Mesendoderm (in vitro differentiated cells): ENCODE data around the gene TMCC1.

Experiments used
- DNase-seq: peaks from one replicate; pipeline ENCODE4 v3.0.0; 2013
- H2AK5ac ChIP-seq: 2 replicates; pipeline ENCODE4 v1.6.1; 2013; ENCODE audit warnings: low read length, inconsistent platforms
- H2BK120ac ChIP-seq: 2 replicates; pipeline ENCODE4 v1.6.1; 2013; ENCODE audit warnings: low read depth, mild to moderate bottlenecking, low read length, moderate library complexity, mixed read lengths
- H2BK15ac ChIP-seq: replicated peaks from 2 replicates; pipeline ENCODE4 v1.6.1; 2013; ENCODE audit warnings: low read depth, mild to moderate bottlenecking, moderate library complexity
- H2BK5ac ChIP-seq: 2 replicates; pipeline ENCODE4 v1.6.1; 2013; ENCODE audit warnings: low read length, inconsistent platforms
- H3K18ac ChIP-seq: 2 replicates; pipeline ENCODE4 v1.6.1; 2013; ENCODE audit warnings: mild to moderate bottlenecking, low read length, mixed read lengths
- H3K23ac ChIP-seq: one replicate; pipeline ENCODE4 v1.6.1; 2013; ENCODE audit warnings: low read length
- H3K27ac ChIP-seq: 2 replicates; pipeline ENCODE4 v1.5.1; 2013; ENCODE audit warnings: low read depth, mild to moderate bottlenecking, inconsistent platforms, low read length, moderate library complexity
- H3K27me3 ChIP-seq: 2 replicates; pipeline ENCODE4 v1.6.1; 2013; ENCODE audit warnings: low read length, control low read depth, mild to moderate bottlenecking, inconsistent platforms; ENCODE audit not compliant: insufficient read depth, poor library complexity
- H3K36me3 ChIP-seq: 2 replicates; pipeline ENCODE4 v1.6.1; 2013; ENCODE audit warnings: low read length, inconsistent platforms; ENCODE audit not compliant: control insufficient read depth, insufficient read depth
- H3K4ac ChIP-seq: one replicate; pipeline ENCODE4 v1.6.1; 2013; ENCODE audit warnings: low read depth, mild to moderate bottlenecking, low read length, moderate library complexity
- H3K4me1 ChIP-seq: 2 replicates; pipeline ENCODE4 v1.6.1; 2013; ENCODE audit warnings: low read depth, low read length, inconsistent platforms; ENCODE audit not compliant: control insufficient read depth
- H3K4me2 ChIP-seq: 2 replicates; pipeline ENCODE4 v1.6.1; 2013; ENCODE audit warnings: low read length
- H3K4me3 ChIP-seq: 2 replicates; pipeline ENCODE4 v1.5.1; 2013; ENCODE audit warnings: mild to moderate bottlenecking, low read length
- H3K56ac ChIP-seq: one replicate; pipeline ENCODE4 v1.6.1; 2013; ENCODE audit warnings: low read length
- H3K79me1 ChIP-seq: 2 replicates; pipeline ENCODE4 v1.6.1; 2013; ENCODE audit warnings: low read length, inconsistent platforms
- H3K79me2 ChIP-seq: 2 replicates; pipeline ENCODE4 v1.6.1; 2013; ENCODE audit warnings: mild to moderate bottlenecking, low read length; ENCODE audit not compliant: control insufficient read depth, insufficient read depth
- H3K9ac ChIP-seq: 2 replicates; pipeline ENCODE4 v1.6.1; 2013; ENCODE audit warnings: low read length, inconsistent platforms
- H4K5ac ChIP-seq: one replicate; pipeline ENCODE4 v1.6.1; 2013; ENCODE audit warnings: low read length
- H4K8ac ChIP-seq: one replicate; pipeline ENCODE4 v1.6.1; 2013; ENCODE audit warnings: low read depth, mild to moderate bottlenecking, control low read depth, low read length, moderate library complexity
- WGBS: extraction: QIAGEN DNeasy Blood & Tissue Kit; methylation state at CpG from one replicate; pipeline ENCODE4 v1.1.7; 2013; ENCODE audit warnings: low lambda C conversion rate, missing lambda C conversion rate; ENCODE audit not compliant: insufficient coverage; ENCODE audit errors: extremely low coverage; 5-methylcytosine and 5-hydroxymethylcytosine counted together

The TMCC1 gene

DNA sequence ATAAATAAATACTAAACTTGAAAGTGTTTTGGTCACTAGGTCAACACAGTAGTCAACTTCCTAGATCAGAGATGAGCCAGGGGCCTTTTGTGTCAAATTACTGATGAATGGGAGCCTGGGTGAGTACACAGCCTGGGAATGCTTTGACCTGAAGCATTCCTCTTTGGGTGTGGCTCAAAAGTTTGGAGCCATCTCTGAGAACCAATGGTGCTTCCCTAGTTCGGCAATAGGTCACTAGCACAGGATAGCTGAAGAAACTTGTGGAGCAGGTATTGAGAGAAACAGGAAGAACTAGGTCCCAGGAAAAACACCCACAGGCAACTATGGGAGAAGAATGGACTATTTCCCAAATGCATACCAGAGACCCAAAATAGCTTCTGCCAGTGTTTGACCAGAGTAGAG is 230.5 kb downstream of the TMCC1 start:
- H2BK15ac ChIP-seq = no peak overlapping the region
- no peak overlapping the region for H2BK5ac ChIP-seq
- H3K27me3 ChIP-seq = no peaks in the 10 kb centered on the region
- H3K4me2 ChIP-seq = no peak overlapping the region
- WGBS = no CpG with 5 or more reads among the region's 1 CpG
- H3K56ac ChIP-seq = no peak overlapping the region
- H3K79me1 ChIP-seq = no peaks in the 10 kb centered on the region
- H3K4me1 ChIP-seq = peaks cover 2% of the 10 kb centered on the region
- no peak overlapping the region for H2BK120ac ChIP-seq
- no peak overlapping the region for H4K5ac ChIP-seq
- no peak overlapping the region for H4K8ac ChIP-seq
- H2AK5ac ChIP-seq = no peak overlapping the region
- no peak overlapping the region for H3K9ac ChIP-seq
- no peak overlapping the region for H3K4me3 ChIP-seq
- no peaks in the 10 kb centered on the region for H3K79me2 ChIP-seq
- no peak overlapping the region for H3K18ac ChIP-seq
- H3K23ac ChIP-seq = no peak overlapping the region
- no peak overlapping the region for H3K4ac ChIP-seq
- H3K36me3 ChIP-seq = no peaks in the 10 kb centered on the region
- no peak overlapping the region for H3K27ac ChIP-seq
- peak; percentile 96 for DNase-seq

DNA sequence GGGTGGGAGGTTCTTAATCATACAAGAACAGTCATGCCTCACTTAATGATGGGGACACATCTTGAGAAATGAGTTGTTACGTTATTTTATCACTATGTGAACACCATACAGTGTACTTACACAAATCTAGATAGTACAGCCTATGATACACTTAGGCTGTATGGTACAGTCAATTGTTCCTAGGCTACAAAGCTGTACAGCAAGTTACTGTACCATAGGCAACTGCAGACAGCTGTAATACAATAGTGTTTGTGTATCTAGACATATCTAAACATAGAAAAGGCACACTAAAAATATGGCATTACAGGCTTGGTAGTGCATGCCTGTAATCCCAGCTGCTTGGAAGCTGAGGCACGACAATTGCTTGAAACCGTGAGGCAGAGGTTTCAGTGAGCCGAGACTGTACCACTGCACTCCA is 231.3 kb downstream of the TMCC1 start:
- Histone ChIP-seq H3K79me2 (no peaks in the 10 kb centered on the region), H3K18ac (no peak overlapping the region), H2BK5ac (no peak overlapping the region), H4K8ac (no peak overlapping the region), H3K4me2 (no peak overlapping the region), H3K23ac (no peak overlapping the region), H3K4me1 (peaks cover 2% of the 10 kb centered on the region), H3K27ac (no peak overlapping the region), H2BK120ac (no peak overlapping the region), H3K9ac (no peak overlapping the region), H3K4me3 (no peak overlapping the region), H3K79me1 (no peaks in the 10 kb centered on the region), H3K36me3 (no peaks in the 10 kb centered on the region), H4K5ac (no peak overlapping the region), H2BK15ac (no peak overlapping the region), H2AK5ac (no peak overlapping the region), H3K27me3 (no peaks in the 10 kb centered on the region), H3K4ac (no peak overlapping the region), H3K56ac (no peak overlapping the region)
- no peak for DNase-seq
- no CpG with 5 or more reads among the region's 4 CpGs for WGBS

DNA sequence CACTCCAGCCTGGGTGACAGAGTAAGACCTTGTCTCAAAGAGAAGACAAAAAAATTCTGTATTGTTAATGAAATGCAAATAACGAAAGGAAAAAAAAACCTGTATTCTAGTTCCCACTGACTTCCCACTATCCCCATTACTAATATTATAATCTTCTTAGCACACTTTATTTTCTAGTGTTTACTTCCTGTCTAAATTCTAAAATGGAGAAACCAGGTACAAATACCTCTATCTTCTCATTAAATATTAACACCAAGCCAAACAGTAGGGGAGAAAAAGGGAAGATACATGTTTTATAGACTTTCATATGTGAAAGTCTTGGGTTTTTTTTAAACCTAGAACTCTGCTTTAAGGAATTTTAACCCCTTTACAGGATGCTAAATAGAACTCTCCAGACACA is 231.7 kb downstream of the TMCC1 start:
- H3K4me2 ChIP-seq = no peak overlapping the region
- H3K36me3 ChIP-seq = no peaks in the 10 kb centered on the region
- no peak overlapping the region for H4K5ac ChIP-seq
- no peak overlapping the region for H3K4ac ChIP-seq
- no peak overlapping the region for H3K9ac ChIP-seq
- no peak overlapping the region for H2BK5ac ChIP-seq
- no peaks in the 10 kb centered on the region for H3K79me2 ChIP-seq
- H3K18ac ChIP-seq = no peak overlapping the region
- WGBS = no CpG with 5 or more reads among the region's 1 CpG
- no peak overlapping the region for H2BK15ac ChIP-seq
- no peak overlapping the region for H3K27ac ChIP-seq
- DNase-seq = no peak
- H2AK5ac ChIP-seq = no peak overlapping the region
- H3K4me3 ChIP-seq = no peak overlapping the region
- no peaks in the 10 kb centered on the region for H3K79me1 ChIP-seq
- no peaks in the 10 kb centered on the region for H3K27me3 ChIP-seq
- no peak overlapping the region for H3K56ac ChIP-seq
- no peak overlapping the region for H3K23ac ChIP-seq
- H2BK120ac ChIP-seq = no peak overlapping the region
- H4K8ac ChIP-seq = no peak overlapping the region
- peaks cover 2% of the 10 kb centered on the region for H3K4me1 ChIP-seq

DNA sequence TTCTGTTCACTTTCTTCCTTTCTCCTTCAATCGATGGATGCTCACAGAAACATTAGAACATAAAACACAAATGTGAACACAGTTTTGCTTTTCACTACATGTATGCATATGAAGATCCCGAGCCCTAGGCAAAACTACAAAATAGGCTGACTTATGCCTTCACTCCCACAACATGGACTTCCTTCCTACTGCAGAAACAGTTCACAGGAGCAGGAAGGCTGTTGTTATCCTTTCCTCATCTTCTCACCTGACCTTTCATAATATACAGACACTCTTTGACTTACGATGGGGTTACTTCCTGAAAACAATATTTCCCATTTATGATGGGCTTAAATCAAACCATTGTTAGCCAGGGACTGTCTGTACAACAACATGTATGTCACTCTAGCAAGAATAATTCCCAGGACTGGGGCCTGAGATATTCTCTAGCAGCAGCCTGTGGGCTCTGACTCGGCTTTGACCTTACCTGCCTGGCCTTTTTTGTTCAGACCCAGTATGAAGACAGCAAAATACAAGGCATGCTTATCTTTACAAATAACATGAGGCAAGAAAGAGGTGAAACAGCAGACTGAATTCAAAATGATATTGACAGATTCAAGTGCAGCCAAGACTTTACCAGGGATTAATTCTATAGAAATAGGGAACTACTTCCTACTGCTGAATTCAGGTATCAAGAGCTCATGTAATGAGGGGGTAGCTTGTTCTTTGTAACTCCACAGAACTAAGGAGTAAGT is 235.2 kb downstream of the TMCC1 start:
- no peak overlapping the region for H3K18ac ChIP-seq
- H4K5ac ChIP-seq = no peak overlapping the region
- no peak overlapping the region for H2BK120ac ChIP-seq
- H3K4me3 ChIP-seq = no peak overlapping the region
- peaks cover under 1% of the 10 kb centered on the region for H3K4me1 ChIP-seq
- DNase-seq = peak; percentile 12
- no peak overlapping the region for H3K56ac ChIP-seq
- H3K4me2 ChIP-seq = no peak overlapping the region
- H3K27me3 ChIP-seq = no peaks in the 10 kb centered on the region
- peak overlapping the region; percentile 27 for H2BK15ac ChIP-seq
- no peak overlapping the region for H2AK5ac ChIP-seq
- no peaks in the 10 kb centered on the region for H3K79me1 ChIP-seq
- no peak overlapping the region for H2BK5ac ChIP-seq
- H3K4ac ChIP-seq = no peak overlapping the region
- H4K8ac ChIP-seq = no peak overlapping the region
- no peak overlapping the region for H3K9ac ChIP-seq
- no peaks in the 10 kb centered on the region for H3K36me3 ChIP-seq
- no peaks in the 10 kb centered on the region for H3K79me2 ChIP-seq
- no CpG with 5 or more reads among the region's 4 CpGs for WGBS
- H3K27ac ChIP-seq = no peak overlapping the region
- H3K23ac ChIP-seq = no peak overlapping the region

DNA sequence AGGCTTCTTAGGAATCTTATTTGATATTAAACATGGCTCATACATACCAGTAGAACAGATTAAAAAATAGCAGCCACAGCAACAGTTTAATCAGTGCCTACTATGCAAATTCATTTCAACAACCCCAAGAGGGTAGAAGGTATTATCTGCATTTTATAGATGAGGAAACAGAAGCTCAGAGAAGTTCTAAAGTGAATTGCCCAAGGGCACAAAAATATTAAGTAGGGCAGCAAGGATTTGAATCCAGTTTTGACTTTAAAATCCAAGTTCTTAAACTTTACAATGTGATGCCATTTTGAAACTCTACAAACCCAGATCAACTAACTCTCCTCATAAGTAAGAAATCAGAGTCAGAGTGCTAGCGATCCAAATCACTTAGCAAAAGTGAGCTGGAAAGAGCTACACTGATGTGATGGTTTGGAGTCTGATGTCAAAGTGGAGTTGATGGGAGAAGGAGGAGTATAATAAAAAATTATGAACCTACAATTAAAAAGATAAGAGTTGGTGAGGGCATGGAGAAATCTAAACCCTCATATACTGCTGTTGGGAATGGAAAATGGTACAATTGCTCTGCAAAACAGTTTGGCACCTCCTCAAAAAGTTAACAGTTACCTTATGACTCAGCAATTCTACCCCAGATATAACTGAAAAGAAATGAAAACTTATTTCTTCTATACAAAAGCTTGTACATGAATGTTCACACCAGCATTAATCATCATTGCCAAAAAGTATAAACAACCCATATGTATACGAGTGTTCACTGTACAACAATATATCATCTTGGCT is 236.1 kb downstream of the TMCC1 start:
- no peak overlapping the region for H2BK5ac ChIP-seq
- no peak overlapping the region for H4K8ac ChIP-seq
- no peak overlapping the region for H3K23ac ChIP-seq
- no peak for DNase-seq
- H3K18ac ChIP-seq = peak overlapping the region; percentile 76
- no peaks in the 10 kb centered on the region for H3K36me3 ChIP-seq
- H3K9ac ChIP-seq = no peak overlapping the region
- H2AK5ac ChIP-seq = no peak overlapping the region
- no peak overlapping the region for H4K5ac ChIP-seq
- H3K4me3 ChIP-seq = no peak overlapping the region
- H2BK15ac ChIP-seq = no peak overlapping the region
- H3K56ac ChIP-seq = no peak overlapping the region
- no peak overlapping the region for H3K4ac ChIP-seq
- no peaks in the 10 kb centered on the region for H3K4me1 ChIP-seq
- H3K79me2 ChIP-seq = no peaks in the 10 kb centered on the region
- H3K27me3 ChIP-seq = no peaks in the 10 kb centered on the region
- H3K79me1 ChIP-seq = no peaks in the 10 kb centered on the region
- no peak overlapping the region for H3K27ac ChIP-seq
- WGBS = no CpG with 5 or more reads among the region's 2 CpGs
- no peak overlapping the region for H3K4me2 ChIP-seq
- peak overlapping the region; percentile 45 for H2BK120ac ChIP-seq
